Peyer's patch (tissue), 4 donors: ENCODE results near the gene MAP4K1.

Experiments used
- CTCF ChIP-seq, 6 experiments: fragments of 450-650 bp in 4 of 6; fragments of 200-600 bp in 2 of 6; sonication (generic) in 1 of 6; IDR thresholded peaks; one replicate each; pipeline ENCODE4 v1.5.1; 2017 to 2019; ENCODE audit warnings: antibody characterized with exemption in 6 of 6, mild to moderate bottlenecking in 3 of 6, moderate library complexity in 1 of 6
- POLR2A ChIP-seq, 2 donors: fragments of 450-650 bp; IDR thresholded peaks; one replicate each; pipeline ENCODE4 v1.5.1; 2017; ENCODE audit warnings: antibody characterized with exemption in 2 of 2, mild to moderate bottlenecking in 2 of 2, moderate library complexity in 2 of 2

- no peak for TF ChIP-seq POLR2A (IDR thresholded peaks at IDR 0.05)
- TF ChIP-seq CTCF (IDR thresholded peaks at IDR 0.05), result peak in 4 of 6 experiments; percentile 53 to 77 (median 70)
These were observed 73.8 kb downstream of the MAP4K1 start for GRCh38 chr19:38543807-38544568.
